ENCODE results near the gene PLEKHA5. TPM values are rescaled to one million over a fixed set of nuclear protein-coding genes. Genes with fewer than 3 reads are reported as not detected.
"Not testable (repeated sequence)": the region's sequence is repeated elsewhere in the genome, so short reads cannot be mapped to it uniquely, and the experiment has no call there.

The PLEKHA5 gene
- total RNA-seq, 4 donors from 2014 or later: 31.0 to 41.7 (median 34.1) TPM

- 96 to 97% methylated on average over 3 of the region's 3 CpGs for WGBS, 2 donors
These were observed 174.0 kb downstream of the PLEKHA5 start for GRCh38 chr12:19303496-19303895.

GRCh38 chr12:19304149-19304750 lies 174.7 kb downstream of the PLEKHA5 start:
- no peak overlapping the region for H3K4me3 ChIP-seq (ENCODE audit: low read depth, poor library complexity, severe bottlenecking)
- intact Hi-C loops (cut with DNase I; ENCODE audit: low total_unique reads): no loop called here
- no peak for TF ChIP-seq CTCF (IDR thresholded peaks at IDR 0.05)
- no peak for TF ChIP-seq POLR2A (IDR thresholded peaks at IDR 0.05)
- WGBS, 2 donors: 95 to 96% methylated on average over 10 of the region's 10 CpGs
- DNase-seq (ENCODE audit: low spot score in 2 of 2): no peak

More at GRCh38 chr12:19303496-19303895, 174.0 kb downstream of the PLEKHA5 start:
- no peak for TF ChIP-seq CTCF (IDR thresholded peaks at IDR 0.05)
- no peak for TF ChIP-seq POLR2A (IDR thresholded peaks at IDR 0.05)
- H3K4me3 ChIP-seq (ENCODE audit: low read depth, poor library complexity, severe bottlenecking): no peak overlapping the region
- no peak for DNase-seq (ENCODE audit: low spot score in 2 of 2)
- intact Hi-C loops (cut with DNase I; ENCODE audit: low total_unique reads): no loop called here

GRCh38 chr12:19305621-19306020 lies 176.1 kb downstream of the PLEKHA5 start:
- H3K4me3 ChIP-seq (ENCODE audit: low read depth, poor library complexity, severe bottlenecking); DNase-seq (ENCODE audit: low spot score in 2 of 2); intact Hi-C loops (cut with DNase I; ENCODE audit: low total_unique reads): not testable (repeated sequence)
- WGBS, 2 donors: 95 to 99% methylated on average over 14 of the region's 14 CpGs

GRCh38 chr12:19306366-19306765 lies 176.8 kb downstream of the PLEKHA5 start:
- DNase-seq (ENCODE audit: low spot score in 2 of 2): no peak
- no peak overlapping the region for H3K4me3 ChIP-seq (ENCODE audit: low read depth, poor library complexity, severe bottlenecking)
- intact Hi-C loops (cut with DNase I; ENCODE audit: low total_unique reads): no loop called here
- TF ChIP-seq CTCF (IDR thresholded peaks at IDR 0.05) (no peak), POLR2A (IDR thresholded peaks at IDR 0.05) (no peak)
- WGBS, 2 donors: 98 to 99% methylated on average over 35 of the region's 35 CpGs

- WGBS, 2 donors: 88 to 92% methylated on average over 6 of the region's 6 CpGs
- intact Hi-C loops (cut with DNase I; ENCODE audit: low total_unique reads): no loop called here
- TF ChIP-seq POLR2A (IDR thresholded peaks at IDR 0.05) (no peak), CTCF (IDR thresholded peaks at IDR 0.05) (no peak)
- no peak for DNase-seq (ENCODE audit: low spot score in 2 of 2)
- H3K4me3 ChIP-seq (ENCODE audit: low read depth, poor library complexity, severe bottlenecking): no peak overlapping the region
These were observed 177.9 kb downstream of the PLEKHA5 start for GRCh38 chr12:19307451-19307850.

GRCh38 chr12:19311165-19311564 lies 181.6 kb downstream of the PLEKHA5 start:
- no peak overlapping the region for H3K4me3 ChIP-seq (ENCODE audit: low read depth, poor library complexity, severe bottlenecking)
- no peak for TF ChIP-seq CTCF (IDR thresholded peaks at IDR 0.05)
- TF ChIP-seq POLR2A (IDR thresholded peaks at IDR 0.05): no peak
- intact Hi-C loops (cut with DNase I; ENCODE audit: low total_unique reads): no loop called here
- 94% methylated on average over 3 of the region's 3 CpGs for WGBS, 2 donors
- DNase-seq (ENCODE audit: low spot score in 2 of 2): no peak

Measured in lower leg skin (tissue), 4 donors.